Ascending aorta (tissue), 2 donors: ENCODE data around the gene CHIC1. TPM values are rescaled to one million over a fixed set of nuclear protein-coding genes. Genes with fewer than 3 reads are reported as not detected.
"Not testable (repeated sequence)": the region's sequence is repeated elsewhere in the genome, so short reads cannot be mapped to it uniquely, and the experiment has no call there.

Source experiments
- DNase-seq, 2 donors: peaks; one replicate each; pipeline ENCODE4 v3.0.0-alpha.2; 2019; ENCODE audit warnings: low spot score in 2 of 2
- H3K27ac ChIP-seq, 2 donors: fragments of 200-600 bp; sonication (generic); one replicate each; pipeline ENCODE4 v1.5.1; 2016 to 2017; ENCODE audit warnings: mild to moderate bottlenecking in 1 of 2
- H3K27me3 ChIP-seq: fragments of 200-600 bp; sonication (generic); one replicate; pipeline ENCODE4 v1.5.1; 2017
- H3K36me3 ChIP-seq, 2 donors: fragments of 200-600 bp; sonication (generic); one replicate each; pipeline ENCODE4 v1.5.1; 2016
- H3K4me1 ChIP-seq, 2 donors: fragments of 200-600 bp; sonication (generic); one replicate each; pipeline ENCODE4 v1.5.1; 2016 to 2017; ENCODE audit warnings: mild to moderate bottlenecking in 1 of 2
- H3K4me3 ChIP-seq, 2 donors: fragments of 200-600 bp; sonication (generic); one replicate each; pipeline ENCODE4 v1.5.1; 2016 to 2017; ENCODE audit warnings: mild to moderate bottlenecking in 1 of 2
- H3K9me3 ChIP-seq, 2 donors: fragments of 200-600 bp; sonication (generic); one replicate each; pipeline ENCODE4 v1.5.1; 2016
- CTCF ChIP-seq, 3 experiments: fragments of 200-600 bp in 2 of 3; fragments of 450-650 bp in 1 of 3; sonication (generic) in 2 of 3; IDR thresholded peaks; one replicate each; pipeline ENCODE4 v1.5.1; 2016 to 2019; ENCODE audit warnings: antibody characterized with exemption in 3 of 3, mild to moderate bottlenecking in 1 of 3, moderate library complexity in 1 of 3
- intact Hi-C: fragments of 100-400 bp; cut with DNase I; formaldehyde crosslinking; loops from one replicate; pipeline ENCODE4 v1.15.1; 2023
- total RNA-seq: library from RNA; depleted of rRNA; stranded (reverse); fragments of >200 nt; gene quantifications from one replicate; pipeline ENCODE4 v1.1.0, GENCODE V29; 2016

CHIC1 gene
- 3.7 TPM for total RNA-seq

GRCh38 chrX:73562984-73563737, at the start of gene CHIC1:
Gene CHIC1, plus strand, starts transcription at chrX:73563197. Its CDS starts 88 bp downstream, at chrX:73563285.
- Histone ChIP-seq H3K36me3 (no peaks in the 10 kb centered on the region), H3K27me3 (no peaks in the 10 kb centered on the region), H3K4me3 (peak within 1 kb of the TSS; percentile 51 to 71), H3K9me3 (no peaks in the 10 kb centered on the region), H3K4me1 (no peaks in the 10 kb centered on the region), H3K27ac (peak within 1 kb of the TSS; percentile 84 to 91)
- intact Hi-C loops: loop anchor here (5.0 to 10.0 kb wide), 3 partner anchors 348 to 862 kb away; partner anchors contain the start of genes NAP1L2 and SLC16A2
- TF ChIP-seq CTCF (IDR thresholded peaks at IDR 0.05): no peak
- DNase-seq: peak; percentile 9 to 77

- H3K27me3 ChIP-seq, H3K36me3 ChIP-seq, H3K4me3 ChIP-seq, H3K4me1 ChIP-seq, DNase-seq, intact Hi-C loops, H3K27ac ChIP-seq: not testable (repeated sequence)
- peaks cover 6 to 15% of the 10 kb centered on the region in 2 donors for H3K9me3 ChIP-seq
These were observed 40.2 kb upstream of the CHIC1 start for GRCh38 chrX:73522823-73523222.

- H3K9me3 ChIP-seq: peaks cover 6 to 15% of the 10 kb centered on the region in 2 donors
- no peaks in the 10 kb centered on the region for H3K4me1 ChIP-seq
- DNase-seq: no peak
- H3K27ac ChIP-seq: no peak overlapping the region
- no peak overlapping the region for H3K4me3 ChIP-seq
- no peak for TF ChIP-seq CTCF (IDR thresholded peaks at IDR 0.05)
- intact Hi-C loops: no loop called here
- no peaks in the 10 kb centered on the region for H3K36me3 ChIP-seq
- no peaks in the 10 kb centered on the region for H3K27me3 ChIP-seq
These were observed 38.1 kb upstream of the CHIC1 start for GRCh38 chrX:73524906-73525305.

GRCh38 chrX:73525928-73526690, 36.9 kb upstream of the CHIC1 start:
- Histone ChIP-seq H3K9me3 (peaks cover 6 to 13% of the 10 kb centered on the region in 2 donors), H3K27me3 (no peaks in the 10 kb centered on the region), H3K36me3 (no peaks in the 10 kb centered on the region), H3K4me1 (no peaks in the 10 kb centered on the region), H3K4me3 (no peak overlapping the region), H3K27ac (no peak overlapping the region)
- intact Hi-C loops: no loop called here
- no peak for DNase-seq
- TF ChIP-seq CTCF (IDR thresholded peaks at IDR 0.05): no peak

- H3K4me3 ChIP-seq, H3K9me3 ChIP-seq, H3K27me3 ChIP-seq, DNase-seq, intact Hi-C loops, H3K27ac ChIP-seq, H3K4me1 ChIP-seq, H3K36me3 ChIP-seq: not testable (repeated sequence)
These were observed 31.3 kb upstream of the CHIC1 start for GRCh38 chrX:73531655-73532054.

- intact Hi-C loops: no loop called here
These were observed 6.8 kb upstream of the CHIC1 start for GRCh38 chrX:73556159-73556558.

More at GRCh38 chrX:73556159-73556558, 6.8 kb upstream of the CHIC1 start:
- H3K36me3 ChIP-seq: no peaks in the 10 kb centered on the region
- TF ChIP-seq CTCF (IDR thresholded peaks at IDR 0.05): no peak
- no peak overlapping the region for H3K27ac ChIP-seq
- H3K4me1 ChIP-seq: no peaks in the 10 kb centered on the region
- no peaks in the 10 kb centered on the region for H3K9me3 ChIP-seq
- no peaks in the 10 kb centered on the region for H3K27me3 ChIP-seq
- H3K4me3 ChIP-seq: no peak overlapping the region
- no peak for DNase-seq
